Inferior parietal cortex (tissue), 1 donor: Measurements from ENCODE around the gene SP7.
A peak's percentile ranks its signal among the peaks of the same experiment; 100 is the strongest.
"Not testable (repeated sequence)": the region's sequence is repeated elsewhere in the genome, so short reads cannot be mapped to it uniquely, and the experiment has no call there.

ENCODE experiments used
- DNase-seq: peaks from one replicate; pipeline ENCODE4 v3.0.0-alpha.2; 2016; ENCODE audit errors: extremely low spot score

SP7 gene

GRCh38 chr12:53336181-53336681 is at the start of gene SP7:
Gene SP7, minus strand, starts transcription at chr12:53336354. Its CDS starts 708 bp downstream, at chr12:53335646.
- no peak for DNase-seq

- no peak for DNase-seq
Observed at GRCh38 chr12:53383258-53383657, 47.1 kb upstream of the SP7 start.

- DNase-seq: no peak
Observed at GRCh38 chr12:53381731-53382630, 45.8 kb upstream of the SP7 start.

- DNase-seq: peak; percentile 58
Observed at GRCh38 chr12:53380794-53381730, 44.9 kb upstream of the SP7 start.

- peak; percentile 61 for DNase-seq
Observed at GRCh38 chr12:53380104-53380793, 44.1 kb upstream of the SP7 start, which contains the start of gene SP1. Gene SP1, plus strand, starts transcription at chr12:53380176. Its CDS starts 116 bp downstream, at chr12:53380292.

- peak; percentile 100 for DNase-seq
Observed at GRCh38 chr12:53379389-53380103, 43.4 kb upstream of the SP7 start.

GRCh38 chr12:53378724-53379388 is 42.7 kb upstream of the SP7 start:
- no peak for DNase-seq

- no peak for DNase-seq
Observed at GRCh38 chr12:53378222-53378621, 42.1 kb upstream of the SP7 start.

- no peak for DNase-seq
Observed at GRCh38 chr12:53376747-53377146, 40.6 kb upstream of the SP7 start.

- DNase-seq: not testable (repeated sequence)
Observed at GRCh38 chr12:53374277-53374676, 38.1 kb upstream of the SP7 start.

GRCh38 chr12:53373554-53374133 is 37.5 kb upstream of the SP7 start:
- DNase-seq: not testable (repeated sequence)

GRCh38 chr12:53365245-53365904 is 29.2 kb upstream of the SP7 start:
- DNase-seq: no peak

- DNase-seq: not testable (repeated sequence)
Observed at GRCh38 chr12:53361638-53362037, 25.5 kb upstream of the SP7 start.

- no peak for DNase-seq
Observed at GRCh38 chr12:53358836-53359419, 22.8 kb upstream of the SP7 start.

GRCh38 chr12:53355121-53355520 is 19.0 kb upstream of the SP7 start:
- no peak for DNase-seq

- no peak for DNase-seq
Observed at GRCh38 chr12:53353257-53353655, 17.1 kb upstream of the SP7 start.

GRCh38 chr12:53352331-53353256 is 16.4 kb upstream of the SP7 start:
- DNase-seq: peak; percentile 94

- no peak for DNase-seq
Observed at GRCh38 chr12:53347905-53348304, 11.8 kb upstream of the SP7 start.
